ENCODE measurements around the gene APCDD1L.

DNA sequence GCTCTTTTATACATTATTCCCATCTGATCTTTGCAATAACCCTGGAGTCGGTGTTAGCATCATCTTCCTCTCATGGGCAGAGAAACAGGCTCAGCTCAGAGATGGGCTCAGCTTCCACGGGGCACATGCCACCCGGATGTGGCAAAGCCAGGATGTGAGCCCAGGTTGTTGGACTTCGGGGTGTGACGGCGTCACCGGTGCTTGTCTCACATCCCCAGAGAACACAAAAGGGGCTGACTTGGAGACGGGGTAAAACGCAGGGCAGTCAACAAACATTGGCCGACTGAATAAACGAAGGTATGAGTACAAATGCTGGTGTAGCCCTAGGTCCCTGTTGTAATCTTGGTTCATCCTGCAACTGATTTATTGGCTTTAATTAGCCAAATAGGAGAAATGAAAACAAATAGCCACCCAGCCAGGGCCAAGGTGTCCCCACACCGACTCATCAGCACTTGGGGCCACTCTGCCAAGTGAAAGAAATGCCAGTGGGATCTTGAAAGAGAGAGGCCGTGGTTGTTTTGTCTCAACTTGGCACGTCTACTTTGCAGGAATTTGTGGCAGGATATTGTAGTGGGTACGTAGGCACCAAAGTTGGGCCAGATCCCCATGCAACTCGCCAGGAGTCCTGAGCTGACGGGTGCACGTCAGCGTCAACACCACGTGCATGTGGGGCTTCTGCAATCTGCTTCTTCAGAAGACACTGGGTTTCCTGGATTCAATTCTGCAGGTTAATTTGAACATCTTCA is 42.8 kb downstream of the APCDD1L start:
- no peak for TF ChIP-seq TAF1 (IDR thresholded peaks at IDR 0.05; ENCODE audit: low read depth, low read length)
- TF ChIP-seq POLR2A (IDR thresholded peaks at IDR 0.05; ENCODE audit: low read depth, low read length) = no peak
- TF ChIP-seq POLR2AphosphoS5 (IDR thresholded peaks at IDR 0.05; ENCODE audit: low read depth, low read length) = no peak

Measured in GM12891 (cell line).